HG02870 (cell line): ENCODE data around the gene WDR43.
"Not testable (repeated sequence)": the region's sequence is repeated elsewhere in the genome, so short reads cannot be mapped to it uniquely, and the experiment has no call there.

Source experiments
- ATAC-seq: cut with Tn5 transposase; IDR thresholded peaks from one replicate; pipeline ENCODE4 v1.9.1; 2021; ENCODE audit warnings: mild to moderate bottlenecking, moderate library complexity; ENCODE audit not compliant: unreplicated experiment

The WDR43 gene

DNA sequence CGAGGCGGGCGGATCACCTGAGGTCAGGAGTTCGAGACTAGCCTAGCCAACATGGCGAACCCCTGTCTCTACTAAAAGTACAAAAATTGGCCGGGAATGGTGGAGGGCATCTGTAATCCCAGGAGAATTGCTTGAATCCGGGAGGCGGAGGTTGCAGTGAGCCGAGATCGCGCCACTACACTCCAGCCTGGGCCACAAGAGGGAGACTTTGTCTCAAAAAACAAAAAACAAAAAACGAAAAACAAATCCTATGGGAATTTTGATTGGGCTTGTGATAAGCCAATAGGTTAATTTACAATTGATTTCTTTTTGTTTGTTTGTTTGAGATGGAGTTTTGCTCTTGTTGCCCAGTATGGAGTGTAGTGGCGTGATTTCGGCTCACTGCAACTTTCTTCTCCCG, 62.4 kb downstream of the WDR43 start:
- no peak for ATAC-seq

DNA sequence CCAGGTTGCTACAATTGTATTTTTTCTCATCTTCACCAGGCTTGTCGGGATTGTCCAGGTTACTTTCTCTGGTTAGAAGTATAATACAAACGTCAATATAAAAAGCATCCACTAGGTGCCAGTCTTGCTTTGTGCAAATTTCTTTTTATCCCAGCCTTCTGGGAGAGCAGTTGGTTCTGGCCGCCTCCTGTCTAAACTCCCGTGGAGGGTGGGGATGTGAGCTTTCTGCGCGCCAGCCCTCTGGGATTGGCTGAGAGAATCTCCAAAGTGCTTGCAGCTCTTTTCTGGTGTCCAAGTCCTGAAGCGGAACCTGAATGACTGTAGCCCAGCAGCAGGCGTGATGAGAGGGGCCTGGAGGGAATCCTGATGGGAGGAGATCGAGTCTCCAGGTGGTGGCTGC, 64.2 kb downstream of the WDR43 start:
- no peak for ATAC-seq

DNA sequence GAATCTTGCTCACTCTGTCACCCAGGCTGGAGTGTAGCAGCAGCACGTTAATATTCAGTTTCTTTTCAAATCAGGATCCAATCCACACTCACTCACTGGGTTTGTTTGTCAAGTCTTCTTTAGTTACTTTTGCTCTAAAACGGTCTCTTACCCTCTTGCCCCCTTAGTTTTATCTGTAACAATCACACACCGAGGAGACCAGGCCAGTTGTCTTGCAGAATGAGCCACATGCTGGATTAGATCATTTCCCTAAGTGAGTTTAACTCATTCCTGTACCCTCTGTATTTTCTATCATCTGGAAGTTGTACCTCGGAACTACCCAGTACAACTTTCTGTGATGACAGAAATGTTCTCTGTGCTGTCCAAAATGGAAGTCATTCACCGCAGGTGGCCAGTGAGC, 65.9 kb downstream of the WDR43 start:
- ATAC-seq = no peak

DNA sequence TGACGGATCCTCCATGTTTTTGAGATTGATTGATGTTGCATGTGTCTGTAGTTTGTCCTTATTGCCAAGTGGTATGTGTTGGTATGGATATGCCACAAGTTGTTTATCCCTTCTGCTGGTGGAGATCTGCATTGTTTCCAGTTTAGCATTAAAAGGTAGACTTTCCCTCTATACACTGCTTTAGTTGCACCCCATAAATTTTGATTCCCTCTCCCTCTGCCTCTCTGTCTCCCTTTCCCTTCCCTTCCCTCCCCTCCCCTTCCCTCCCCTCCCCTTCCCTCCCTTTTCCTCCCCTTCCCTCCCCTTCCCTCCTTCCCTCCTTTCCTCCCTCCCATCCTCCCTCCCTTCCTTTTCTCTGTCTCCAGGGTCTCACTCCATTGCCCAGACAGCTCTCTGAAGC, 68.0 kb downstream of the WDR43 start:
- no peak for ATAC-seq

DNA sequence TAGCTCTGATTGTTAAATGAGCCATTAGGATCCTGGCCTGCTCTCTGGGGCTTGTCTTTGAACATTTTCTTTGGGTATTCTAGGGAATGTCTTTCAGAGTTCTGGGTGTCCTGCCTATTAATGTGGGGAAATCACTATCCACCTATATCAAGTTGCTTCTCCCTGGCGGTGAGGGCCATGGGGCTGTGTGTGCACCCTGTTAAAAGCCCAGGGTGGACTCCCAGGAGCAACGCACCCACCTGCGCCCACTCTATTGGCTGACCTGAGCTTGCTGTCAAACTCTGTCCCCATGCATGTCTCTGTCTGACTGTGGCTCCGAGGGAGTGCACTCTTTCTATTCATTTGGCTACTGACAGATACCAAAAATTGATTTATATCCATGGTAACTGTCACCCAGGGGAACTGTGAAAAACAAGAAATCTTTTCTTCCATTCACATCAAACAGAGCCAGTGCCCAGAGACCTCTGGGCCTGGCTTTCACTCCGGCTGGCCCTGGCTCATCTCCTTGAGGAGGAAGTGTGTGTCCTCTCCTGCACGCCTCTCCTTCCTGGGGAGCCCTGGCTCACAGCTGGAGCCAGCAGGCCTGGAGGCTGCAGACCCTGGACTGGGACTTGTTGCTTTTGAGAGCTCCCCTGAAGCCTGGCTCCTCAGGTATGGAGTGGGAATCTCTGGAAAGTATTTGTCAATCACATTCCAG, 76.1 kb downstream of the WDR43 start:
- ATAC-seq = no peak

DNA sequence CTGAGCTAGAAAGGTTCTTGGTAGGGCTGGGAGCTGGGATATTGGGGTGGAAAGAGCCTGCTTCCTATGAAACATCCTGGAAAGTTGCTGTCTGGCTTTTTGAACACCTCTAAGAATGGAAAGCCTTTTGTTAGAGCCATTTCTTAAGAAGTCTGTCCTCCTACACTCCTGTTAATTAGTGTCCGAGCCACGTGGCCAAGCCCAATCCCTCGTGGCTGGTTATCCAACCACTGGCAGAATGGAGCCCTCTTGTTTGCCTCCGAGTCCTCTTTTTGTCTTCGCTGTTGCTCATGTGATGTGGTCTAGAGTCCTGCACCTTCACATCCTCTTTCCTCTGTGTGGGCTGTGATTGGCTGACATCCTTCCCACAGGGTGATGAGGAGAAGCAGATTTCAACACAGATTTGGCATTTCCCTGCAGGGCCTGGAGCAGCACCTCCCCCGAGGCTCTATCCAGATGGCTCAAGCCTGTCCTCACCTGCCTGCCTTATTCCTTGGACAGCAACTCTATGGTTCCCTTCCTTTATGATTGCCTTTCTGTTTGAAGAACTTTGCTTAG, 78.4 kb downstream of the WDR43 start:
- ATAC-seq = no peak

DNA sequence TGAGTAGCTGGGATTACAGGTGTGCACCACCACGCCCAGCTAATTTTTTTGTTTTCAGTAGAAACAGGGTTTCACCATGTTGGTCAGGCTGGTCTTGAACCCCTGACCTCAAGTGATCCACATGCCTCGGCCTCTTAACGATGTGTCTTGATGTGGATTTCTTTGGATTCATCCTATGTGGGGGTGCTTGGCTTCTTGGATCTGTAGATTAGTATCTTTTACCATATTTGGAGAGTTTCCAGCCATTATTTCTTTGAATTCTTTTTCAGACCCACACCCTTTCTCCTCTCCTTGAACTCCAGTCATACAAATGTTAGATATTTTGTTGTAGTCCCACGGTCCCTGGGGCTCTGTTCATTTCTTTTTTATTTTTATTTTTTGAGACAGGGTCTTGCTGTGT, 79.8 kb downstream of the WDR43 start:
- ATAC-seq = no peak

DNA sequence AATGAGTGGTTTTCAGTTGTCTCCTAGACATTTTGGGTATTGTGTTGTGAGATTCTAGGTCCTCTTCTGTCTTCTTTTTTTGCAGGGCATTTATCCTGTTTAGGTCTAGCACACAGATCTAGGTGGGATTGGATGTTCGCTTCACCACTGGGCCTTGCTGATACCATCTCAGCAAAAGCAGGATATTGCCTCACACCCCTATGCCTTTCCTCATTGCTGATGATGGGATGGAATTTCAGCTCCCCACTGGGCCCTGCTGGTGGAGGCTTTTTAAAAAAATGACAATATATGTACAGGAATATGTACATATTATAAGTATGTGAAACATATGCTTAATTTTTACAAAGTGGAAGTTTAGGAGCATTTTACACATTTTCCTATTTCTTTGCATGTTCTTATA, 81.2 kb downstream of the WDR43 start:
- no peak for ATAC-seq

DNA sequence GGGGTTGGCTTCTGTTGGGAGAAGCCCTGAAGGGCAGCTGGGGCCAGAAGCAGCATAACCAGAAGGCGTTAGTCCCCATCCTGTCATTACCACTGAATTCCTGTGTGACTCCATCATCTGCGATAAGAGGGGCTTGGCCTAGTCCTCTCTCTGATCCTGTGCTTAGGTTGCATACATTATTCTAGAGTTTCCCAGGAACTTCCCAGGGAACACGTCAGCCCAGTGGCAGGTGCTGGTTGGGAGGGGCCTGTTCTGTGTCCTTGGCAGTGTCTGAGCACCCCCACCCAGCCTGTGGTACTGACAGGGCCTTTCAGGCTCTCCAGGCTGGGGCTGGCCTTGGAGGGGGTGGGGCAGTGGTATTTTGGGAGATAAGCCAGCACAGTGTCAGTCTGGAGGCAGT, 82.1 kb downstream of the WDR43 start:
- ATAC-seq = no peak

DNA sequence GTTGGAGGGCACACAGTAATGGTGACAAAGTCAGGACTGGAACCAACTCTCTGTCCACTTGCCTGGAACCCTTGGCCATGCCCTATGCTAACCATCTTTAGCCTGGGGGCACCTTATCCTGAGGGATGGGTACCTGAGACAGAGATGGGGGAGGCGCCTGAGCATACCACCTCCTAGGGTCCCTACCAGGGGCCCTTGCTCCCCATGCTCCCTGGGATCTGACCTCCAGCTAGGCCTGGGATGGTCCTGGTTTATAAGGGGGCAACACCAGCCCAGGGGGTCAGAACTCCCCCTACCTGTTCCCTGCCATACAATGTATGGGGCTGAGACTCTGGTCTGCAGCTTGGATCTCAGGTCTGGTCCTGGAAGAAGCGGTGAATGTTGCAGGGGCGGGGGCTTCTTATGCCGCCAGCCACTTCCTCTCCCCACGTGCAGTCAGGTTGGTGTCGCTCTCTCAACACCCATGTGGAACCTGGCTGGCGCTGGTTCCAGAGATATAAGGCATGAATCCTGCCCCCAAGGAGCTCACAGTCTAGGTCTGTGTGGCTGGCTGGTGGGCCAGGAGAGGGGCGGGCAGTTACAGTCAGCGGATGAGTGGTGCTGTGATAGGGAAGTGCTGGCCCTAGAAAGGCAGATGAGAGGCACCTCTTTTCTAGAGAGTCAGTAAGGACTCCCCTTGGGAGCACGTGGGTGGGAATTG, 82.9 kb downstream of the WDR43 start:
- ATAC-seq = no peak

DNA sequence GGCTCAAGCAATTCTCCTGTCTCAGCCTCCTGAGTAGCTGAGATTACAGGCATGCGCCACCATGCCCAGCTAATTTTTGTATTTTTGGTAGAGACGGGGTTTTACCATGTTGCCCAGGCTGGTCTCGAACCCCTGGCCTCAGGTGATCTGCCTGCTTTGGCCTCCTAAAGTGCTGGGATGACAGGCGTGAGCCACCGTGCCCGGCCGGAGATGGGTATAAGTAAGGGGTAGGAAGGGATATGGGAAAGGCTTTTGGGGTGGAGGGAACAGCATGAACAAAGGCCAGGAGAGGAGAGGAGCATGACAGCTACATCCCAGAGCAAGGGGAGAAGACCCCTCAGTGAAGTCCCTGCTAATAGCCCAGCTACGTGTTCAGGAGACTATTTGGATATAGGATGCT, 83.5 kb downstream of the WDR43 start:
- ATAC-seq = not testable (repeated sequence)

DNA sequence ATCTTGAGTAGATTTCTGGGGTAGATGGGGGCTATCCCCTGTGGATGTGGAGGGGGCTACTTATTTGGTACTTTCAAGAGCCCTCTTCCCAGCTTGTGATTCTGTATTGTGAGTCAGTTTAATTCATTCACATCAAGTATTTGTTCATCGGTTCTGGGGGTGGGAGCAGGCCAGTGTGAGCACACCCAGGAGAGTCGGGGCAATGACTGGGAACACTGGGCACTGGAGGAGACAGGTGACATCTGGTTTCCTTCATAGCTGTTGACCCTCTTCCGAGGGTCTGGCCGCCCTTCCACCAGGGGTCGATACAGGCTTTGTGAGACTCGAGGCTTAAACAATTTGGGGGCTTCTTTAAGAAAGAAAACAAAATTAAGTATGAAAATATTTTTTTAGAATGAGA, 84.1 kb downstream of the WDR43 start:
- ATAC-seq = no peak

DNA sequence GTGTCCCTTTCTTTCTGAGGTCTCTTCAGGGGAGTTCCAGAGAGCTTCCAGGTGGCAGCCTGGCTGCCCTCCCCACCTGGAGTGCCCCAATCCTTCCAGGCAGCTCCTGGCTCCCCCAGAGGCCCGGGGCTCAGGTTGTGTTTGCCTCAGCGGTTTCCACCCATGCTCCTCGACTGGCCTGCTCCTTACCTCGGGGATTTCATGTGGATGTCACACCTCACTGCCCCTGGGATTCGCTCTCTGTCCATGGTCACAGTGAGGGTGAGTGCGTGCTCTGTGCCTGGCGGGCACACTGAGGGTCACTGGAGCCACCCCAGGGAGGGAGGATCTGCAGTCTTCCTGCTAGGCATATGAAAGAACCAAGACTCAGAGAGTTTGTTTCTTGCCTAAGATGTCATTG, 84.6 kb downstream of the WDR43 start:
- ATAC-seq = no peak

DNA sequence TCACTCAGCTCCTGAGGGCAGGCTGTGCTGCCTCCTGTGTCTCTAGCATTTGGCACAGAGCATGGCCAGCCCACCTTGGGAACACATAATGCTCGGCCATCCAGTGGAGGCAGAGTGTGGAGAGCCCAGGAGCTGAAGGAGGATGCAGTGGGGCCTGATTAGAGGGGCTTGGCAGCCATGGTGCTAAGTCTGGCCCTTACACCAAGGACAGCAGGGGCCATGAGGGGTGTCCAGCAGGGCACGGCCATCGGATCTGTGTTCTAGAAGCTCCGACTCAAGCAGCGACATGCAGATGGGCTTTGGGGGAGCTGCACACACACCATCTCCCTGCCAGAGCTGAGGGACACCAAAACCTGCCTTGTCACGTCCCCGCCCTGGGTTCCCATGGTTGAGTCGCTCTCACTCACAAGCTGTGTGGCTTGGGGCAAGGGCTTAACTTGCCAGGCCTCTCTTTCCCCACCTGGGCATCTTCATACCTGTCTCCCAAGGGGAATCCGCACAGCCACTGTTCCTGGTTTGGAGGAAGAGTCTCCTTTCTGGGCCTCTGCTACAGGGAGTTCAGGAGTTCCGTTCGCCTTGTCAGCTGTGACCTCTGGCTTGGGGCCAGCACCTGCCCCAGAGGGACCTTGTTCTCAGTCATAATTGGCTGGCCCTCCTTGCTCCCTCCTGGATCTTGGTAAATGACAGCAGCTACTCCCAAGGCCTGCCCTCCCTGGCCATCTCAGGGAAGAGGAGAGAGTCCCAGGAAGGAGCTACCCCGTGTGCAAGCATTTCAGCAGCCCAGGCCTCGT, 85.3 kb downstream of the WDR43 start:
- no peak for ATAC-seq

DNA sequence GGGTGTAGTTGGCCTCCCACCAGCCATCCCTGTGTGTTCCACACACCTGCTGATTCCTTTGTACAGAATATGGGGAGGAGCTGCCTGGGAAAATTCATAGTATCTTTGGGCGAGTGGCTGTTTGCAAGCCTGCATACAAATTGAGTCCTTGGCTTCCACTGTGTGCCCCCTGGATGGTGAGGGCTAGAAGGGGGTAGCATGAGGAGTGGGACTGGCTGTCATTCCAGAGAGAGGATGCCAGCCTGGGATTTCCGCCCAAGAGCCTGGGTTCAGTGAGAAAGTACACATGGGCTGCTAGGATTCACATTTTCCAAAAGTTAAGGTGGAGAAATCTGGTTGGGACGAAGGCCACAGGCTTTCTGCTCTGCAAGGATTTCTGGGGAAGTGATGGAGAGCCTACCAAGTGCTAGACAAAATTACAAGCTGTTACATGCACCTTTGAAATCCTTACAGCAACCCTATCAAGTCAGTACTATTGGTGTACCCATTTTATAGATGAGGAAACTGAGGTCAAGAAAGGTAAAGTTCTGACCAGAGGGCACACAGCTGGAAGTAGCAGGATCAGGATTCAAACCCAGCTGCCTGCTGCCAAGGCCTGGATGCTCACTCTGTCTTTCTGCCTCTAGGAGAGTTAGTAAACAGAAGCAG, 86.0 kb downstream of the WDR43 start:
- no peak for ATAC-seq

DNA sequence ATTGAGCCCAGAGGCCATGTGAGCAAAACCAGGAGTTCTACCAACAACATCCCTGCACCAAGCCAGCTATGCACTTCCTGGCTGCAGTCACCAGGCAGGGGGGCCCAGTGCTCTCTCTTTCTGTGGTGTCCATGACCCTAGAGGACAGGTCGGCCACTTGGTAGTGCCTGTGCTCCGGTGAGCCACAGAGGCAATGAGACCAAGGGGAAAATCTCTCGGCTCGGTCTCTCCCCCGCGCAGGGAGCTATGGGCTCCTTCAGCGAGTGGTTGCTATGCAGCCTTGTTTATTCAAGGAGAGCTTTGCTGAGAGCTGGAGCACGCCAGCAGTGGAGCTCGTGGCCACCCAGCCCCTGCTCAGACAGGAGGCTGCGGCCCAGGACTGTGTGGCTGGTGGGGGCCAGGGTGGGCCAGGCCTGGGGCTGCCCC, 86.6 kb downstream of the WDR43 start, which contains the start of gene TOGARAM2:
Gene TOGARAM2, plus strand, starts transcription at position 283 of the 426 bp plus-strand sequence. CDS start 13,537 bp downstream, outside the sequence.
- ATAC-seq = no peak

DNA sequence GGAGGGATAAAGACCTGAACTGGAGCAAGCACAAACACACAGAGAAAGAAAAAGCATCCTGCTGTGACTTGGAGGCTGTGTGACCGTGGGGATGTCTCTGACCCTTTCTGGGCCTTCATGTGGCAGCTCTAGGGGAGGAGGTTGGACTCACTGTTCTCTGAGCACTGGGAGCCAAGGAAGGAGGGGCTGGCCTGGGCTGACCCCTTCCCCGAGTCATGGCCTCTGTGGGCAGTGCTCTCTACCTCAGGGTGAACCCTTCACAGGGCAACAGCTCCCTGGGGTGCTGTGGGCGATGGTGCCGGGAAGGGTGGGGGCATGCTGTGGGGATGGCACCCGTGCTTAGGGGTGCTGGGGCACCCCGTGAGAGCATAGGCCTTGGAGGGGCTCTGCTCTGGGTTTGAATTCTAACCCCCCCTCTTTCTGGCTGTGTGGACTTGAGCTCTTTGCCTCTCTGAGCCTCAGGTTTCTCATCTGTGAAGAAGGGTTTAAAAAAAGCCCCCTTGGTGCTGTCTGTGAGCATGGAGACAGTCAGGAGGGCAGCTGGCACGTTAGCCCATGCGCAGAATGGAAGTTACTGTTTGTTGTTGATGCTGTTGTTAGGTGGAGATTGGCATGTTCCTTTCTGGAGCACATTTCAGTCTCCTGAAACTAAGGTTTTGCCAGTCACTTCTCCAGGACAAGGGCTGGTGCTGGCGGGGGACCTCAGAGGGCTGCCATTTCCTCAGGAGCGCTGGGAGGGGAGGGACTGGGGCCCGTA, 87.3 kb downstream of the WDR43 start:
- ATAC-seq = no peak

DNA sequence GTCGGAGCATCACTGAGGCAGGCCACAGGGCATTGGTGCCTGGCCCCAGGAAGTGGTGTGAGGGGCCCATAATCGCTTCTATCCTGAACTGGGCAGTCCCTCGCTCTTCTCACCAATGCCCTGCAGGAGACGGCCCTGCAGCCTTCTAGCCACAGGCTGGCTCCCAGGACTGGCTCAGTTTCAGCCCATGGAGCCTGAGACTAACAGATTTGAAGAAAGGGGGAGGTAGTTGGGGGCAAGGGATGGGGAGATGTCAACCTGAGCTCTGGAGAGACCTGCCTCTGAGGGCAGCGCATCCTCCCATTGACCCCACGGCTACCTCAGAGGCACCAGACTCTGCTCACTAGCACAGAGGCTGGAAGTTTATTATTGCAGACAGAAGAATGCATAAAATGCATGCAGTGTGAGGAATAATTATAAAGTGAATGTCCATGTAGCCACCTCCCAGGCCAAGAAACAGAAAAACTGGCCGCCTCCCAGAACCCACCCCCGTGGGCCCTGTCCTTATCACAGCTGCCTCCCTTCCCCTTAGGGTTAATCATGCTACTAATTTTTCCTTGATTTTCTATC, 88.0 kb downstream of the WDR43 start:
- no peak for ATAC-seq

DNA sequence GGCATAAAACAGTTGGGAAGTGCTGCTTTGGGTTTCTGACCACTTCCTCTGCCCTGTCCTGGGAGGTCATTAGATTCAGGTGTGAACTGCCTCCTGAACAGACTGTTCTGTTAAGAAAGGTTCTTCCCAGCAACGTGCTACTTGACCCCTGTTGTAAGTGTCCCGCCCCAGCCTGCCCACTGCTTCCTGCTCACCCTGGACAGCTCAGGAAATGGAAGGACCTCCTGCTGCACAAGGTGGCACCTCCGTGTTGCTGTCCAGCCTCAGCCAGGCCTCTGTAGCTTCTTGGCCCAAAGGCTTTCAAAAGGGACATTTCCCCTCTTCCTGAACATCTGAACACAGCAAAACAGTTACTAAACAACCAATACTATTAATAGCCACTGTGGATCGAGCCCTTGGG, 92.0 kb downstream of the WDR43 start:
- no peak for ATAC-seq

DNA sequence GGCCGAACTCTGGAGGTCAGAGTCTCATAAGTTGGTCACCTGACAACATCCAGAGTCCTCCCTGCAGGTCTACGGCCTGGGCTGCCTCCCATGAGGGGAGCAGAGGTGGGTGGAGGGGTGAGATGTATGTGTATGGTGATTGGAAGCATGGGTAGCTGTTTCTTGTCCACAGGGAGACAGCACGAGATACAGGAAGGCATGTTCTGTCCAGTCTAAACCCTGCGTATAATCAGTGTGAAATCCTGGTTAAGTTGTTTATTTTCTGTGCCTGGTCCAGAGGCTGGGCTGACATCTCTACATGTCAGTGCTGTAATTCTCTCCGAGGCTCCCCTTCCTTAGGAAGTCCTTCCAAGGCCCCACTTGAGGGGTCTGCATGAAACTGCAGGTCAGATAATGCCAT, 95.5 kb downstream of the WDR43 start:
- no peak for ATAC-seq
